ENCODE results near the gene CPT1C.

GRCh38 chr19:49761249-49761624 is 70.3 kb downstream of the CPT1C start:
- TF ChIP-seq, protein P1, sequence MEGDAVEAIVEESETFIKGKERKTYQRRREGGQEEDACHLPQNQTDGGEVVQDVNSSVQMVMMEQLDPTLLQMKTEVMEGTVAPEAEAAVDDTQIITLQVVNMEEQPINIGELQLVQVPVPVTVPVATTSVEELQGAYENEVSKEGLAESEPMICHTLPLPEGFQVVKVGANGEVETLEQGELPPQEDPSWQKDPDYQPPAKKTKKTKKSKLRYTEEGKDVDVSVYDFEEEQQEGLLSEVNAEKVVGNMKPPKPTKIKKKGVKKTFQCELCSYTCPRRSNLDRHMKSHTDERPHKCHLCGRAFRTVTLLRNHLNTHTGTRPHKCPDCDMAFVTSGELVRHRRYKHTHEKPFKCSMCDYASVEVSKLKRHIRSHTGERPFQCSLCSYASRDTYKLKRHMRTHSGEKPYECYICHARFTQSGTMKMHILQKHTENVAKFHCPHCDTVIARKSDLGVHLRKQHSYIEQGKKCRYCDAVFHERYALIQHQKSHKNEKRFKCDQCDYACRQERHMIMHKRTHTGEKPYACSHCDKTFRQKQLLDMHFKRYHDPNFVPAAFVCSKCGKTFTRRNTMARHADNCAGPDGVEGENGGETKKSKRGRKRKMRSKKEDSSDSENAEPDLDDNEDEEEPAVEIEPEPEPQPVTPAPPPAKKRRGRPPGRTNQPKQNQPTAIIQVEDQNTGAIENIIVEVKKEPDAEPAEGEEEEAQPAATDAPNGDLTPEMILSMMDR (IDR thresholded peaks at IDR 0.05 in 4 of 5, conservative IDR thresholded peaks at IDR 0.05 in 1 of 5): no peak
- TF ChIP-seq POLR2A (IDR thresholded peaks at IDR 0.05): no peak
